ENCODE measurements around the gene GHRL.

- TF ChIP-seq, protein P1, sequence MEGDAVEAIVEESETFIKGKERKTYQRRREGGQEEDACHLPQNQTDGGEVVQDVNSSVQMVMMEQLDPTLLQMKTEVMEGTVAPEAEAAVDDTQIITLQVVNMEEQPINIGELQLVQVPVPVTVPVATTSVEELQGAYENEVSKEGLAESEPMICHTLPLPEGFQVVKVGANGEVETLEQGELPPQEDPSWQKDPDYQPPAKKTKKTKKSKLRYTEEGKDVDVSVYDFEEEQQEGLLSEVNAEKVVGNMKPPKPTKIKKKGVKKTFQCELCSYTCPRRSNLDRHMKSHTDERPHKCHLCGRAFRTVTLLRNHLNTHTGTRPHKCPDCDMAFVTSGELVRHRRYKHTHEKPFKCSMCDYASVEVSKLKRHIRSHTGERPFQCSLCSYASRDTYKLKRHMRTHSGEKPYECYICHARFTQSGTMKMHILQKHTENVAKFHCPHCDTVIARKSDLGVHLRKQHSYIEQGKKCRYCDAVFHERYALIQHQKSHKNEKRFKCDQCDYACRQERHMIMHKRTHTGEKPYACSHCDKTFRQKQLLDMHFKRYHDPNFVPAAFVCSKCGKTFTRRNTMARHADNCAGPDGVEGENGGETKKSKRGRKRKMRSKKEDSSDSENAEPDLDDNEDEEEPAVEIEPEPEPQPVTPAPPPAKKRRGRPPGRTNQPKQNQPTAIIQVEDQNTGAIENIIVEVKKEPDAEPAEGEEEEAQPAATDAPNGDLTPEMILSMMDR (IDR thresholded peaks at IDR 0.05; ENCODE audit: low read depth, low read length), result no peak
- TF ChIP-seq POLR2A (IDR thresholded peaks at IDR 0.05; ENCODE audit: extremely low read depth, insufficient read length) (no peak), MYC (IDR thresholded peaks at IDR 0.05; ENCODE audit: low read depth, low read length) (no peak)
- TF ChIP-seq, protein P2, sequence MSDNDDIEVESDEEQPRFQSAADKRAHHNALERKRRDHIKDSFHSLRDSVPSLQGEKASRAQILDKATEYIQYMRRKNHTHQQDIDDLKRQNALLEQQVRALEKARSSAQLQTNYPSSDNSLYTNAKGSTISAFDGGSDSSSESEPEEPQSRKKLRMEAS (IDR thresholded peaks at IDR 0.05; ENCODE audit: low read depth, low read length), result no peak
Observed at GRCh38 chr3:10306156-10306555, 13.4 kb upstream of the GHRL start.

Measured in NB4 (cell line).